Measurements from ENCODE around the gene AMPD3.
A peak's percentile ranks its signal among the peaks of the same experiment; 100 is the strongest.

Gene AMPD3

DNA sequence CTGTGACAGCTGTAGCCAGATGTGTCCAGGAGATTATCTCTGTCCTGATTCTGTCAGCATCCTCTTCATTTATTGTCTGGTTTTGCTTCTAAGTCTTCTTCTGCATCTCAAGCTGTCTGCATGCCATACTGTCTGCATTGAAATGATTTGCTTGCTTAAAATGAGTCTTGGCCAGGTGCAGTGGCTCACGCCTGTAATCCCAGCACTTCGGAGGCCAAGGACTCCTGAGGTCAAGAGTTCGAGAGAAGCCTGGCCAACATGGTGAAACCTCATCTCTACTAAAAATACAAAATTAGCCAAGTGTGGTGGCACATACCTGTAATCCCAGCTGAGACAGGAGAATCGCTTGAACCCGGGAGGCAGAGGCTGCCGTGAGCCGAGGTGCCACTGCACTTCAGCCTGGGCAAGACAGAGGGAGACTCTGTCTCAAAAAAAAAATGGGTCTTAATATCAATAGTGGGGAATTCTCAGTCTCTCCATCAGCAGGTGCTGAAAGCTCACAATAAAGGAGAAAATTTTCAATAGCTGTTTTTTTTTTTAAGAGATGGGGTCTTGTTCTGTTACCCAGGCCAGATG lies 39.2 kb upstream of the AMPD3 start:
- Histone ChIP-seq H3K4me1 (ENCODE audit: control insufficient read depth, insufficient read depth, low read depth, low read length) (peaks cover 2% of the 10 kb centered on the region), H2AK5ac (ENCODE audit: low read length, severe bottlenecking) (no peak overlapping the region), H2BK5ac (ENCODE audit: low read depth, low read length, poor library complexity, severe bottlenecking) (no peak overlapping the region), H3K27ac (ENCODE audit: low read length, poor library complexity, severe bottlenecking) (no peak overlapping the region), H2AFZ (ENCODE audit: low read depth, low read length) (no peak overlapping the region), H4K91ac (ENCODE audit: low read length) (no peak overlapping the region), H2BK12ac (ENCODE audit: low read length in 2 of 2) (no peak overlapping the region), H2BK120ac (ENCODE audit: low read depth, low read length) (no peak overlapping the region), H3K27me3 (ENCODE audit: control insufficient read depth in 1 of 2, insufficient read depth in 1 of 2, low read length in 2 of 2) (no peaks in the 10 kb centered on the region), H2BK15ac (ENCODE audit: low read depth, poor library complexity, severe bottlenecking) (no peak overlapping the region), H3K4me2 (ENCODE audit: low read length, poor library complexity, severe bottlenecking) (no peak overlapping the region), H3K9me3 (ENCODE audit: control insufficient read depth, low read length) (no peaks in the 10 kb centered on the region), H3K4ac (ENCODE audit: low read depth in 1 of 2, low read length in 2 of 2) (no peak overlapping the region), H3K4me3 (ENCODE audit: insufficient read depth in 1 of 2, low read depth in 1 of 2, low read length in 2 of 2) (no peak overlapping the region), H3K36me3 (ENCODE audit: control insufficient read depth in 1 of 2, insufficient read depth in 2 of 2, low read depth in 1 of 2, low read length in 2 of 2) (peaks cover 0 to 19% of the 10 kb centered on the region in 2 experiments), H4K8ac (ENCODE audit: low read length) (no peak overlapping the region), H3K14ac (ENCODE audit: low read length in 2 of 2) (no peak overlapping the region), H3K9ac (ENCODE audit: low read length) (no peak overlapping the region), H3K79me1 (replicated peaks; ENCODE audit: low read length, poor library complexity, severe bottlenecking) (no peaks in the 10 kb centered on the region), H3K23ac (ENCODE audit: low read length in 2 of 2) (no peak overlapping the region), H3K18ac (ENCODE audit: low read depth in 1 of 2, low read length in 2 of 2) (no peak overlapping the region)
- DNase-seq: no peak
- 91% methylated on average over 7 of the region's 7 CpGs for WGBS

DNA sequence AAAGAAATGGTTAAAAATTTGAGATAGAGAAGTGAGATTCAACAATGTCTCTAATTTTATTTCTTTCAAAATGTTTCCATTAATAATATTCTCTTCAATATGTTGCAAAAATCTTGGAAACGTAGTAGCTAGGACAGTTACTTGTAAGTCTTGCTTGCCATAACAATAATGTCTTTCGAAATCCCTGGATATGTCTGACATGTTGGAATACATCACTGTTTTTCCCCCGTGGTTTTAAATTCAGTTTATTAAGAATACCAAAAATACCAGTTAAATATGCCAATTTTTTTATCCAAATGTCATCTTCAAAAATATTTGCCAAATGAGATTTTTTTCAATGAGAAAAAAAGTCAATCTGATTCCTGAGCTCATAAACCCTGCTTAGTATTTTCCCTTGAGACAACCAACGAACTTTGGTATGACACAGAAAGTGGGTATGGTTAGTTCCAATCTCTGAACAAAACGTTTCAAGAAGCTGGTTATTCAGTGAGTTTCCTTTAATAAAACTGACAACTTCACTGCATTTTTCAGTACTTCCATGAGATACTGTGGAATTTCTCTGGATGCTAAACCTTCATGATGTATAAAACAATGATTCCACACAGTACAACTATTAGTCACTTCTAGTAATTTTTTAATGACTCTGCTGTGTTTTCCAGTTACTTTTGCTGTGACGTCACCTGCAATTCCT lies 36.7 kb upstream of the AMPD3 start:
- no peak overlapping the region for H3K4ac ChIP-seq (ENCODE audit: low read depth in 1 of 2, low read length in 2 of 2)

DNA sequence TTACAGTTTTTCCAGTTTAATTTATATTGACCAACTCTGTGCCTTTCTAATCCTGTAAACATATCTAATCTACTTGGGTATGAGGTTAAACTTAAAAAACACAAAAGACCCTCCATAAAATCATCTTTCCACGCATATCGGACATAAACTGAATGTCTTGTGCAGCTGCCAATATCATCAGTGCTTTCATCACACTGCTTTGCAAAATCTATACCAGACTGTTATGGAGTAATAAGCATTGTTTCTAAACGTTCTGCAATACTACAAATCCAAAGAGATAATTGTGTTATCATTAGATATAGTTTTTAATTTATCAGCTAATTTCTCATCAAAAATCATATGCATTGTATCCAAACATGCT lies 36.1 kb upstream of the AMPD3 start:
- Histone ChIP-seq H4K91ac (ENCODE audit: low read length) (no peak overlapping the region), H2BK15ac (ENCODE audit: low read depth, poor library complexity, severe bottlenecking) (no peak overlapping the region), H3K4me3 (ENCODE audit: insufficient read depth in 1 of 2, low read depth in 1 of 2, low read length in 2 of 2) (peak overlapping the region in 1 of 2 experiments; percentile 64), H2BK12ac (ENCODE audit: low read length in 2 of 2) (no peak overlapping the region), H3K9me3 (ENCODE audit: control insufficient read depth, low read length) (no peaks in the 10 kb centered on the region), H3K23ac (ENCODE audit: low read length in 2 of 2) (no peak overlapping the region), H2BK5ac (ENCODE audit: low read depth, low read length, poor library complexity, severe bottlenecking) (no peak overlapping the region), H3K4me1 (ENCODE audit: control insufficient read depth, insufficient read depth, low read depth, low read length) (no peaks in the 10 kb centered on the region), H3K9ac (ENCODE audit: low read length) (peak overlapping the region; percentile 85), H2BK120ac (ENCODE audit: low read depth, low read length) (no peak overlapping the region), H3K27ac (ENCODE audit: low read length, poor library complexity, severe bottlenecking) (no peak overlapping the region), H3K27me3 (ENCODE audit: control insufficient read depth in 1 of 2, insufficient read depth in 1 of 2, low read length in 2 of 2) (no peaks in the 10 kb centered on the region), H2AK5ac (ENCODE audit: low read length, severe bottlenecking) (no peak overlapping the region), H3K36me3 (ENCODE audit: control insufficient read depth in 1 of 2, insufficient read depth in 2 of 2, low read depth in 1 of 2, low read length in 2 of 2) (peaks cover 0 to 5% of the 10 kb centered on the region in 2 experiments), H3K4ac (ENCODE audit: low read depth in 1 of 2, low read length in 2 of 2) (no peak overlapping the region), H3K4me2 (ENCODE audit: low read length, poor library complexity, severe bottlenecking) (no peak overlapping the region), H3K79me1 (replicated peaks; ENCODE audit: low read length, poor library complexity, severe bottlenecking) (no peaks in the 10 kb centered on the region), H4K8ac (ENCODE audit: low read length) (no peak overlapping the region), H3K18ac (ENCODE audit: low read depth in 1 of 2, low read length in 2 of 2) (no peak overlapping the region), H3K14ac (ENCODE audit: low read length in 2 of 2) (no peak overlapping the region), H2AFZ (ENCODE audit: low read depth, low read length) (no peak overlapping the region)
- WGBS: 93% methylated on average over 2 of the region's 3 CpGs
- no peak for DNase-seq

More for the DNA sequence above, 36.7 kb upstream of the AMPD3 start:
- H3K4me1 ChIP-seq (ENCODE audit: control insufficient read depth, insufficient read depth, low read depth, low read length): no peaks in the 10 kb centered on the region
- H2BK15ac ChIP-seq (ENCODE audit: low read depth, poor library complexity, severe bottlenecking): no peak overlapping the region
- no peak overlapping the region for H3K18ac ChIP-seq (ENCODE audit: low read depth in 1 of 2, low read length in 2 of 2)
- no peak overlapping the region for H2AFZ ChIP-seq (ENCODE audit: low read depth, low read length)
- peak overlapping the region in 1 of 2 experiments; percentile 64 for H3K4me3 ChIP-seq (ENCODE audit: insufficient read depth in 1 of 2, low read depth in 1 of 2, low read length in 2 of 2)
- no peaks in the 10 kb centered on the region for H3K27me3 ChIP-seq (ENCODE audit: control insufficient read depth in 1 of 2, insufficient read depth in 1 of 2, low read length in 2 of 2)
- H2BK5ac ChIP-seq (ENCODE audit: low read depth, low read length, poor library complexity, severe bottlenecking): no peak overlapping the region
- 69% methylated on average over 5 of the region's 6 CpGs for whole genome bisulfite sequencing
- no peak overlapping the region for H3K14ac ChIP-seq (ENCODE audit: low read length in 2 of 2)
- no peak overlapping the region for H2BK120ac ChIP-seq (ENCODE audit: low read depth, low read length)
- no peak overlapping the region for H2BK12ac ChIP-seq (ENCODE audit: low read length in 2 of 2)
- H3K4me2 ChIP-seq (ENCODE audit: low read length, poor library complexity, severe bottlenecking): no peak overlapping the region
- H4K8ac ChIP-seq (ENCODE audit: low read length): no peak overlapping the region
- H3K79me1 ChIP-seq (replicated peaks; ENCODE audit: low read length, poor library complexity, severe bottlenecking): no peaks in the 10 kb centered on the region
- H3K9ac ChIP-seq (ENCODE audit: low read length): peak overlapping the region; percentile 85
- H4K91ac ChIP-seq (ENCODE audit: low read length): no peak overlapping the region
- H3K23ac ChIP-seq (ENCODE audit: low read length in 2 of 2): no peak overlapping the region
- H3K36me3 ChIP-seq (ENCODE audit: control insufficient read depth in 1 of 2, insufficient read depth in 2 of 2, low read depth in 1 of 2, low read length in 2 of 2): peaks cover 0 to 5% of the 10 kb centered on the region in 2 experiments
- DNase-seq: no peak
- H3K9me3 ChIP-seq (ENCODE audit: control insufficient read depth, low read length): no peaks in the 10 kb centered on the region
- no peak overlapping the region for H2AK5ac ChIP-seq (ENCODE audit: low read length, severe bottlenecking)
- H3K27ac ChIP-seq (ENCODE audit: low read length, poor library complexity, severe bottlenecking): no peak overlapping the region

DNA sequence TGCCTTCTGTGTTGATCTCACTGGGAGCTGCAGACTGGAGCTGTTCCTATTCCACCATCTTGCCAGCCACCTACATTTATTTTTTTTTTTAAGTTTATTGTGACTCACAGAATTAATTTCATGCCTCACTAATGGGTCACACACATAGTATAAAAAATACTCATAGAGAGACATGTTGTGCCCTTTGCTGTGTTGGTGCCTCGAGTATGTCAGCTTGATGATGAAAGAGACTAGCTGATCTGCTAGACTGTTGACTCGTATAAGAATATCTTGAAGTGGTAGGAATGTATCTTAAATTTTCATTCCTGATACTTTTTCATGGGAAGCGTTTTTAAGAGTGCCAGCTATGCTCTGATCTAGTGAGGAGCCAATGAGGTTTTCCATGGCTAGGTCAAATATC lies 28.6 kb upstream of the AMPD3 start:
- no peak overlapping the region for H2AK5ac ChIP-seq (ENCODE audit: low read length, severe bottlenecking)
- no peak for DNase-seq
- no peak overlapping the region for H4K91ac ChIP-seq (ENCODE audit: low read length)
- H3K4ac ChIP-seq (ENCODE audit: low read depth in 1 of 2, low read length in 2 of 2): no peak overlapping the region
- no peak overlapping the region for H3K23ac ChIP-seq (ENCODE audit: low read length in 2 of 2)
- H3K27me3 ChIP-seq (ENCODE audit: control insufficient read depth in 1 of 2, insufficient read depth in 1 of 2, low read length in 2 of 2): no peaks in the 10 kb centered on the region
- H2BK15ac ChIP-seq (ENCODE audit: low read depth, poor library complexity, severe bottlenecking): no peak overlapping the region
- no peaks in the 10 kb centered on the region for H3K36me3 ChIP-seq (ENCODE audit: control insufficient read depth in 1 of 2, insufficient read depth in 2 of 2, low read depth in 1 of 2, low read length in 2 of 2)
- H3K14ac ChIP-seq (ENCODE audit: low read length in 2 of 2): no peak overlapping the region
- no peak overlapping the region for H4K8ac ChIP-seq (ENCODE audit: low read length)
- no peak overlapping the region for H3K9ac ChIP-seq (ENCODE audit: low read length)
- no peaks in the 10 kb centered on the region for H3K79me1 ChIP-seq (replicated peaks; ENCODE audit: low read length, poor library complexity, severe bottlenecking)
- H2BK12ac ChIP-seq (ENCODE audit: low read length in 2 of 2): no peak overlapping the region
- H3K27ac ChIP-seq (ENCODE audit: low read length, poor library complexity, severe bottlenecking): no peak overlapping the region
- H2AFZ ChIP-seq (ENCODE audit: low read depth, low read length): no peak overlapping the region
- no peak overlapping the region for H2BK5ac ChIP-seq (ENCODE audit: low read depth, low read length, poor library complexity, severe bottlenecking)
- H3K4me2 ChIP-seq (ENCODE audit: low read length, poor library complexity, severe bottlenecking): no peak overlapping the region
- no peaks in the 10 kb centered on the region for H3K4me1 ChIP-seq (ENCODE audit: control insufficient read depth, insufficient read depth, low read depth, low read length)
- WGBS: 88% methylated on average over 3 of the region's 3 CpGs
- H3K18ac ChIP-seq (ENCODE audit: low read depth in 1 of 2, low read length in 2 of 2): no peak overlapping the region
- H3K9me3 ChIP-seq (ENCODE audit: control insufficient read depth, low read length): no peaks in the 10 kb centered on the region
- H2BK120ac ChIP-seq (ENCODE audit: low read depth, low read length): no peak overlapping the region
- H3K4me3 ChIP-seq (ENCODE audit: insufficient read depth in 1 of 2, low read depth in 1 of 2, low read length in 2 of 2): no peak overlapping the region
